Activated naive CD8-positive, alpha-beta T cell treated with anti-CD3 and anti-CD28 coated beads, Interleukin-2, amount 10 ng/mL, durations not matched to agents 7 days and 5 days (primary cell): ENCODE data around the gene GLP2R. TPM values are rescaled to one million over a fixed set of nuclear protein-coding genes. Genes with fewer than 3 reads are reported as not detected.

Source experiments
- ATAC-seq: fragments of 150-1000 bp; cut with Tn5 transposase; one replicate; pipeline ENCODE4 v1.10.0; 2021; ENCODE audit warnings: low read depth, moderate library complexity
- POLR2A ChIA-PET: fragments of 350-600 bp; sonication (Branson Sonifier 250); formaldehyde crosslinking; loops from one replicate; lab custom pipeline; 2021; ENCODE audit warnings: antibody characterized with exemption; lab: Charles Lee
- DNase-seq: peaks from one replicate; pipeline ENCODE4 v3.0.0; 2021
- H3K27ac Mint-ChIP-seq: one replicate; pipeline ENCODE4 v1.8.0; 2022; ENCODE audit warnings: mild to moderate bottlenecking, mixed read lengths
- H3K27me3 Mint-ChIP-seq: one replicate; pipeline ENCODE4 v1.8.0; 2022; ENCODE audit warnings: mild to moderate bottlenecking, moderate library complexity, mixed read lengths
- H3K36me3 Mint-ChIP-seq: one replicate; pipeline ENCODE4 v1.8.0; 2021; ENCODE audit warnings: mild to moderate bottlenecking, mixed read lengths
- H3K4me1 Mint-ChIP-seq: one replicate; pipeline ENCODE4 v1.8.0; 2021; ENCODE audit warnings: mixed read lengths
- H3K4me3 Mint-ChIP-seq: one replicate; pipeline ENCODE4 v1.8.0; 2022; ENCODE audit warnings: mild to moderate bottlenecking, moderate library complexity, mixed read lengths
- H3K9me3 Mint-ChIP-seq: one replicate; pipeline ENCODE4 v1.8.0; 2021; ENCODE audit warnings: mixed read lengths
- total RNA-seq, 2 experiments: library from RNA; stranded (reverse); gene quantifications; one replicate each; pipeline ENCODE4 v1.2.3, GENCODE V29; 2021

GLP2R gene
- total RNA-seq, 2 experiments from 2014 or later: not detected

GRCh38 chr17:9802294-9802693 lies 23.4 kb upstream of the GLP2R start:
- Mint-ChIP-seq H3K4me1 (no peaks in the 10 kb centered on the region), H3K4me3 (no peak overlapping the region), H3K27me3 (no peaks in the 10 kb centered on the region), H3K9me3 (peaks cover 2% of the 10 kb centered on the region), H3K36me3 (no peaks in the 10 kb centered on the region), H3K27ac (no peak overlapping the region)
- DNase-seq (no peak), ATAC-seq (no peak)
- POLR2A ChIA-PET: no interaction called here

GRCh38 chr17:9802697-9803096 lies 23.0 kb upstream of the GLP2R start:
- Mint-ChIP-seq H3K27ac (no peak overlapping the region), H3K4me3 (no peak overlapping the region), H3K4me1 (no peaks in the 10 kb centered on the region), H3K36me3 (no peaks in the 10 kb centered on the region), H3K9me3 (peaks cover 2% of the 10 kb centered on the region), H3K27me3 (no peaks in the 10 kb centered on the region)
- DNase-seq (no peak), ATAC-seq (no peak)
- POLR2A ChIA-PET: no interaction called here

- DNase-seq: no peak
- Mint-ChIP-seq H3K27ac (no peak overlapping the region), H3K9me3 (peaks cover 2% of the 10 kb centered on the region), H3K27me3 (no peaks in the 10 kb centered on the region), H3K4me3 (no peak overlapping the region), H3K4me1 (no peaks in the 10 kb centered on the region), H3K36me3 (no peaks in the 10 kb centered on the region)
- POLR2A ChIA-PET: no interaction called here
- ATAC-seq: no peak
Measured at GRCh38 chr17:9805769-9806168, 20.0 kb upstream of the GLP2R start.

- Mint-ChIP-seq H3K27ac (no peak overlapping the region), H3K4me3 (no peak overlapping the region)
- POLR2A ChIA-PET: no interaction called here
Measured at GRCh38 chr17:9806699-9807098, 19.0 kb upstream of the GLP2R start.

GRCh38 chr17:9809409-9809808 lies 16.3 kb upstream of the GLP2R start:
- no peaks in the 10 kb centered on the region for H3K4me1 Mint-ChIP-seq
- DNase-seq (no peak), ATAC-seq (no peak)
- no peaks in the 10 kb centered on the region for H3K9me3 Mint-ChIP-seq
- POLR2A ChIA-PET: no interaction called here
- H3K27ac Mint-ChIP-seq: no peak overlapping the region
- no peaks in the 10 kb centered on the region for H3K36me3 Mint-ChIP-seq
- H3K4me3 Mint-ChIP-seq: no peak overlapping the region
- H3K27me3 Mint-ChIP-seq: no peaks in the 10 kb centered on the region

More at GRCh38 chr17:9806699-9807098, 19.0 kb upstream of the GLP2R start:
- no peak for DNase-seq
- Mint-ChIP-seq H3K36me3 (no peaks in the 10 kb centered on the region), H3K4me1 (no peaks in the 10 kb centered on the region), H3K9me3 (peaks cover 2% of the 10 kb centered on the region), H3K27me3 (no peaks in the 10 kb centered on the region)
- ATAC-seq: no peak

- H3K27ac Mint-ChIP-seq: no peak overlapping the region
- no peak for ATAC-seq
- DNase-seq: no peak
- H3K4me1 Mint-ChIP-seq: no peaks in the 10 kb centered on the region
- H3K9me3 Mint-ChIP-seq: no peaks in the 10 kb centered on the region
- H3K27me3 Mint-ChIP-seq: no peaks in the 10 kb centered on the region
- no peak overlapping the region for H3K4me3 Mint-ChIP-seq
- POLR2A ChIA-PET: interaction anchor here (0.5 kb wide), 1 partner anchor 10 kb away, joined by 4 read pairs; no protein-coding TSS in a partner anchor
- H3K36me3 Mint-ChIP-seq: no peaks in the 10 kb centered on the region
Measured at GRCh38 chr17:9810100-9810949, 15.4 kb upstream of the GLP2R start.

- H3K27me3 Mint-ChIP-seq: no peaks in the 10 kb centered on the region
- H3K4me1 Mint-ChIP-seq: no peaks in the 10 kb centered on the region
- H3K27ac Mint-ChIP-seq: no peak overlapping the region
- no peak overlapping the region for H3K4me3 Mint-ChIP-seq
- no peak for DNase-seq
- peaks cover under 1% of the 10 kb centered on the region for H3K9me3 Mint-ChIP-seq
- H3K36me3 Mint-ChIP-seq: no peaks in the 10 kb centered on the region
- POLR2A ChIA-PET: no interaction called here
- no peak for ATAC-seq
Measured at GRCh38 chr17:9811086-9811485, 14.6 kb upstream of the GLP2R start.

GRCh38 chr17:9811537-9811936 lies 14.2 kb upstream of the GLP2R start:
- H3K9me3 Mint-ChIP-seq: peaks cover 3% of the 10 kb centered on the region
- H3K27me3 Mint-ChIP-seq: no peaks in the 10 kb centered on the region
- POLR2A ChIA-PET: no interaction called here
- no peak overlapping the region for H3K27ac Mint-ChIP-seq
- no peak for ATAC-seq
- H3K36me3 Mint-ChIP-seq: no peaks in the 10 kb centered on the region
- DNase-seq: no peak
- no peak overlapping the region for H3K4me3 Mint-ChIP-seq
- H3K4me1 Mint-ChIP-seq: no peaks in the 10 kb centered on the region

GRCh38 chr17:9813166-9813565 lies 12.6 kb upstream of the GLP2R start:
- ATAC-seq: no peak
- Mint-ChIP-seq H3K36me3 (no peaks in the 10 kb centered on the region), H3K4me3 (no peak overlapping the region), H3K27ac (no peak overlapping the region), H3K9me3 (peaks cover 3% of the 10 kb centered on the region), H3K4me1 (no peaks in the 10 kb centered on the region), H3K27me3 (no peaks in the 10 kb centered on the region)
- POLR2A ChIA-PET: no interaction called here
- DNase-seq: no peak

- Mint-ChIP-seq H3K4me3 (no peak overlapping the region), H3K27me3 (no peaks in the 10 kb centered on the region), H3K9me3 (peaks cover 3% of the 10 kb centered on the region), H3K36me3 (no peaks in the 10 kb centered on the region), H3K4me1 (no peaks in the 10 kb centered on the region), H3K27ac (no peak overlapping the region)
- POLR2A ChIA-PET: no interaction called here
- DNase-seq: no peak
- ATAC-seq: no peak
Measured at GRCh38 chr17:9814337-9814945, 11.3 kb upstream of the GLP2R start.

- DNase-seq (no peak), ATAC-seq (no peak)
- H3K4me3 Mint-ChIP-seq: no peak overlapping the region
- H3K27me3 Mint-ChIP-seq: no peaks in the 10 kb centered on the region
- POLR2A ChIA-PET: no interaction called here
- H3K4me1 Mint-ChIP-seq: no peaks in the 10 kb centered on the region
- peaks cover 3% of the 10 kb centered on the region for H3K9me3 Mint-ChIP-seq
- H3K27ac Mint-ChIP-seq: peak overlapping the region; percentile 21
- no peaks in the 10 kb centered on the region for H3K36me3 Mint-ChIP-seq
Measured at GRCh38 chr17:9816472-9816871, 9.3 kb upstream of the GLP2R start.

- H3K36me3 Mint-ChIP-seq: no peaks in the 10 kb centered on the region
- ATAC-seq: no peak
- peaks cover 3% of the 10 kb centered on the region for H3K9me3 Mint-ChIP-seq
- POLR2A ChIA-PET: no interaction called here
- H3K4me3 Mint-ChIP-seq: no peak overlapping the region
- DNase-seq: no peak
- no peaks in the 10 kb centered on the region for H3K27me3 Mint-ChIP-seq
- no peaks in the 10 kb centered on the region for H3K4me1 Mint-ChIP-seq
- no peak overlapping the region for H3K27ac Mint-ChIP-seq
Measured at GRCh38 chr17:9817086-9817485, 8.6 kb upstream of the GLP2R start.

- Mint-ChIP-seq H3K4me3 (no peak overlapping the region), H3K9me3 (peaks cover 3% of the 10 kb centered on the region), H3K27me3 (no peaks in the 10 kb centered on the region), H3K4me1 (no peaks in the 10 kb centered on the region), H3K27ac (no peak overlapping the region), H3K36me3 (no peaks in the 10 kb centered on the region)
- POLR2A ChIA-PET: no interaction called here
- DNase-seq (no peak), ATAC-seq (no peak)
Measured at GRCh38 chr17:9818760-9819159, 7.0 kb upstream of the GLP2R start.

- Mint-ChIP-seq H3K9me3 (peaks cover 3% of the 10 kb centered on the region), H3K27me3 (no peaks in the 10 kb centered on the region), H3K4me3 (no peak overlapping the region), H3K4me1 (no peaks in the 10 kb centered on the region), H3K36me3 (no peaks in the 10 kb centered on the region), H3K27ac (no peak overlapping the region)
- no peak for DNase-seq
- POLR2A ChIA-PET: interaction anchor here (0.7 kb wide), 1 partner anchor 10 kb away, joined by 4 read pairs; no protein-coding TSS in a partner anchor
- no peak for ATAC-seq
Measured at GRCh38 chr17:9820448-9820847, 5.3 kb upstream of the GLP2R start.
